ENCODE results near the gene C2orf76.
"Not testable (repeated sequence)": the region's sequence is repeated elsewhere in the genome, so short reads cannot be mapped to it uniquely, and the experiment has no call there.

C2orf76 gene

GRCh38 chr2:119377294-119377992 is 10.8 kb upstream of the C2orf76 start:
- no peak for DNase-seq

GRCh38 chr2:119376810-119377209 is 10.2 kb upstream of the C2orf76 start:
- DNase-seq: no peak

- not testable (repeated sequence) for DNase-seq
Observed at GRCh38 chr2:119376406-119376805, 9.8 kb upstream of the C2orf76 start.

GRCh38 chr2:119373907-119374745 is 7.5 kb upstream of the C2orf76 start:
- DNase-seq: not testable (repeated sequence)

- no peak for DNase-seq
Observed at GRCh38 chr2:119372778-119373568, 6.3 kb upstream of the C2orf76 start.

- DNase-seq: no peak
Observed at GRCh38 chr2:119371111-119371510, 4.5 kb upstream of the C2orf76 start.

- no peak for DNase-seq
Observed at GRCh38 chr2:119369845-119370244, 3.2 kb upstream of the C2orf76 start.

- DNase-seq: no peak
Observed at GRCh38 chr2:119367472-119368099, 952 bp upstream of the C2orf76 start.

GRCh38 chr2:119366161-119366648 is 429 bp downstream of the C2orf76 start:
- DNase-seq: no peak

GRCh38 chr2:119365436-119365835 is 1.2 kb downstream of the C2orf76 start:
- DNase-seq: no peak

- no peak for DNase-seq
Observed at GRCh38 chr2:119364798-119365197, 1.8 kb downstream of the C2orf76 start.

- no peak for DNase-seq
Observed at GRCh38 chr2:119360423-119360966, 6.1 kb downstream of the C2orf76 start.

GRCh38 chr2:119359774-119360173 is 6.9 kb downstream of the C2orf76 start:
- DNase-seq: no peak

GRCh38 chr2:119354860-119355259 is 11.8 kb downstream of the C2orf76 start:
- DNase-seq: no peak

GRCh38 chr2:119352357-119352756 is 14.3 kb downstream of the C2orf76 start:
- DNase-seq: peak; percentile 3

GRCh38 chr2:119350311-119350998 is 16.2 kb downstream of the C2orf76 start:
- peak; percentile 54 for DNase-seq

GRCh38 chr2:119349289-119349688 is 17.3 kb downstream of the C2orf76 start:
- no peak for DNase-seq

- no peak for DNase-seq
Observed at GRCh38 chr2:119341684-119342083, 24.9 kb downstream of the C2orf76 start.

GRCh38 chr2:119339562-119339923 is 27.1 kb downstream of the C2orf76 start:
- no peak for DNase-seq

GRCh38 chr2:119338826-119339561 is 27.6 kb downstream of the C2orf76 start:
- no peak for DNase-seq

GRCh38 chr2:119338272-119338671 is 28.4 kb downstream of the C2orf76 start:
- no peak for DNase-seq

Measured in NCI-H526 treated with DMSO at 0.1 percent for 48 hours (cell line).